SK-N-SH (cell line): ENCODE results near the gene RHOJ. TPM values are rescaled to one million over a fixed set of nuclear protein-coding genes. Genes with fewer than 3 reads are reported as not detected.

Experiments
- CTCF ChIA-PET: fragments of 300-600, 350-600 bp; formaldehyde crosslinking; extraction: SDS; loops from one replicate; lab custom pipeline; 2021; lab: Yijun Ruan, JAX
- POLR2A ChIA-PET: fragments of 350-600 bp; sonication (Branson Sonifier 250); formaldehyde crosslinking; extraction: SDS; loops from one replicate; lab custom pipeline; 2020; ENCODE audit warnings: antibody characterized with exemption, inconsistent platforms; lab: Yijun Ruan, JAX
- DNase-seq: peaks from one replicate; pipeline ENCODE4 v3.0.0; 2012
- H2AFZ ChIP-seq: fragments of 200-600 bp; sonication (generic); 2 replicates; pipeline ENCODE4 v1.8.1; 2016; ENCODE audit warnings: antibody characterized with exemption, mild to moderate bottlenecking, low read depth
- H3F3A ChIP-seq: fragments of 200-600 bp; sonication (generic); replicated peaks from 2 replicates; pipeline ENCODE3; 2016; ENCODE audit warnings: antibody characterized with exemption, mild to moderate bottlenecking; ENCODE audit not compliant: insufficient read depth
- H3K27ac ChIP-seq, 2 experiments: fragments of 200-500 bp in 1 of 2; fragments of 200-600 bp in 1 of 2; sonication (Bioruptor generic) in 1 of 2; sonication (generic), shearing (Covaris generic) in 1 of 2; 2 replicates each; pipeline versions ENCODE4 v1.5.1 to v1.6.1; 2014 to 2016; ENCODE audit warnings: low read depth in 2 of 2, inconsistent platforms in 1 of 2, low read length in 1 of 2, mild to moderate bottlenecking in 1 of 2, mixed read lengths in 1 of 2
- H3K27me3 ChIP-seq: fragments of 200-600 bp; sonication (generic), shearing (Covaris generic); 2 replicates; pipeline ENCODE4 v1.6.1; 2016; ENCODE audit warnings: mixed run types; ENCODE audit not compliant: insufficient read depth
- H3K36me3 ChIP-seq, 2 experiments: fragments of 200-500 bp in 1 of 2; fragments of 200-600 bp in 1 of 2; sonication (Bioruptor generic) in 1 of 2; sonication (generic) in 1 of 2; replicated peaks in 1 of 2; 2 replicates each; pipeline versions ENCODE3 to v1.5.1; 2014 to 2016; ENCODE audit warnings: low read length in 1 of 2, mild to moderate bottlenecking in 1 of 2; ENCODE audit not compliant: insufficient read depth in 2 of 2, control insufficient read depth in 1 of 2
- H3K4me1 ChIP-seq, 2 experiments: fragments of 200-500 bp in 1 of 2; fragments of 200-600 bp in 1 of 2; sonication (Bioruptor generic) in 1 of 2; sonication (generic), shearing (Covaris generic) in 1 of 2; 2 replicates each; pipeline versions ENCODE4 v1.5.1 to v1.6.1; 2014 to 2016; ENCODE audit warnings: low read depth in 1 of 2, low read length in 1 of 2, mixed run types in 1 of 2; ENCODE audit not compliant: insufficient read depth in 2 of 2, control insufficient read depth in 1 of 2
- H3K4me2 ChIP-seq: fragments of 200-600 bp; sonication (generic), shearing (Covaris generic); 2 replicates; pipeline ENCODE4 v1.6.1; 2017; ENCODE audit warnings: mixed run types
- H3K4me3 ChIP-seq, 2 experiments: fragments of 200-500 bp in 1 of 2; fragments of 200-600 bp in 1 of 2; sonication (Bioruptor generic) in 1 of 2; sonication (generic), shearing (Covaris generic) in 1 of 2; 2 replicates each; pipeline versions ENCODE4 v1.5.1 to v1.8.1; 2014 to 2016; ENCODE audit warnings: low read depth in 2 of 2, inconsistent platforms in 1 of 2, low read length in 1 of 2, mild to moderate bottlenecking in 1 of 2, mixed read lengths in 1 of 2, moderate library complexity in 1 of 2
- H3K79me2 ChIP-seq: fragments of 200-600 bp; sonication (generic); 2 replicates; pipeline ENCODE4 v1.8.1; 2017; ENCODE audit warnings: mild to moderate bottlenecking; ENCODE audit not compliant: insufficient read depth
- H3K9ac ChIP-seq: fragments of 200-600 bp; sonication (generic); 2 replicates; pipeline ENCODE4 v1.6.1; 2017; ENCODE audit warnings: mixed run types
- H3K9me2 ChIP-seq: fragments of 200-600 bp; sonication (generic); 2 replicates; pipeline ENCODE4 v1.6.1; 2017; ENCODE audit warnings: mixed run types
- H3K9me3 ChIP-seq: fragments of 200-600 bp; sonication (generic); 2 replicates; pipeline ENCODE4 v1.6.1; 2017; ENCODE audit warnings: mixed run types, mild to moderate bottlenecking, moderate library complexity
- H4K20me1 ChIP-seq: fragments of 200-600 bp; sonication (generic); 2 replicates; pipeline ENCODE4 v1.6.1; 2017; ENCODE audit warnings: mild to moderate bottlenecking, mixed run types; ENCODE audit not compliant: insufficient read depth
- CHD2 ChIP-seq: fragments of 150-350 bp; IDR thresholded peaks from 2 replicates; pipeline ENCODE4 v1.6.1; 2018; ENCODE audit warnings: low read length; ENCODE audit not compliant: partially characterized antibody
- CTCF ChIP-seq: fragments of 200-600 bp; sonication (generic); IDR thresholded peaks from 2 replicates; pipeline ENCODE4 v1.6.1; 2017; ENCODE audit warnings: antibody characterized with exemption, mild to moderate bottlenecking, moderate library complexity
- ELF1 ChIP-seq: IDR thresholded peaks from 2 replicates; pipeline ENCODE4 v1.4.0; 2012
- FOSL2 ChIP-seq: IDR thresholded peaks from 2 replicates; pipeline ENCODE4 v1.4.0; 2012; ENCODE audit warnings: low read depth, mild to moderate bottlenecking, moderate library complexity, borderline replicate concordance
- FOXJ3 ChIP-seq: sonication (generic); formaldehyde crosslinking; IDR thresholded peaks from 2 replicates; pipeline ENCODE4 v1.5.1; 2020; ENCODE audit warnings: mild to moderate bottlenecking, missing genetic modification reagents
- GABPA ChIP-seq: IDR thresholded peaks from 2 replicates; pipeline ENCODE4 v1.4.0; 2012; ENCODE audit warnings: low read depth, mild to moderate bottlenecking
- GATA2 ChIP-seq: sonication (generic); formaldehyde crosslinking; IDR thresholded peaks from 2 replicates; pipeline ENCODE4 v1.5.0; 2020; ENCODE audit warnings: mild to moderate bottlenecking, missing genetic modification reagents
- JUND ChIP-seq: IDR thresholded peaks from 2 replicates; pipeline ENCODE4 v1.4.0; 2012
- MEF2A ChIP-seq: IDR thresholded peaks from 2 replicates; pipeline ENCODE4 v1.4.0; 2012; ENCODE audit warnings: low read depth, borderline replicate concordance
- NRF1 ChIP-seq: IDR thresholded peaks from 2 replicates; pipeline ENCODE4 v1.6.1; 2012; ENCODE audit warnings: low read depth, mild to moderate bottlenecking, low read length
- RAD21 ChIP-seq: IDR thresholded peaks from 2 replicates; pipeline ENCODE4 v1.6.1; 2012; ENCODE audit warnings: mild to moderate bottlenecking, low read length
- RCOR1 ChIP-seq: fragments of 150-350 bp; IDR thresholded peaks from 2 replicates; pipeline ENCODE4 v1.6.1; 2017; ENCODE audit warnings: antibody characterized with exemption, low read length
- REST ChIP-seq: IDR thresholded peaks from 2 replicates; pipeline ENCODE4 v1.6.1; 2012; ENCODE audit warnings: mild to moderate bottlenecking, low read depth, low read length, moderate library complexity
- RFX5 ChIP-seq: IDR thresholded peaks from 2 replicates; pipeline ENCODE4 v1.6.1; 2012; ENCODE audit warnings: mild to moderate bottlenecking, improper control_type of control experiment, low read length
- SIN3A ChIP-seq: IDR thresholded peaks from 2 replicates; pipeline ENCODE4 v1.6.1; 2012; ENCODE audit warnings: low read depth, mild to moderate bottlenecking, low read length, moderate library complexity, borderline replicate concordance
- TCF12 ChIP-seq: IDR thresholded peaks from 2 replicates; pipeline ENCODE4 v1.4.0; 2012
- TEAD4 ChIP-seq: IDR thresholded peaks from 2 replicates; pipeline ENCODE4 v1.4.0; 2012; ENCODE audit warnings: mild to moderate bottlenecking, borderline replicate concordance; ENCODE audit not compliant: insufficient read depth
- YY1 ChIP-seq: IDR thresholded peaks from 2 replicates; pipeline ENCODE4 v1.4.0; 2012; ENCODE audit warnings: low read depth, mild to moderate bottlenecking
- WGBS: methylation state at CpG from one replicate; pipeline ENCODE4 v1.1.6; 2017; ENCODE audit warnings: low lambda C conversion rate; 5-methylcytosine and 5-hydroxymethylcytosine counted together
- polyA plus RNA-seq, 3 experiments: library from polyadenylated mRNA; depleted of rRNA; stranded (reverse); fragments of >200 nt; gene quantifications; 2 replicates each; pipeline ENCODE4 v1.2.3, GENCODE V29; 2012
- TF ChIP-seq, protein P1 (sequence below): IDR thresholded peaks from 2 replicates; pipeline ENCODE4 v1.4.0; 2012; ENCODE audit warnings: low read depth, borderline replicate concordance
- TF ChIP-seq, protein P2 (sequence below): IDR thresholded peaks from 2 replicates; pipeline ENCODE4; 2012
- TF ChIP-seq, protein P3 (sequence below): IDR thresholded peaks from 2 replicates; pipeline ENCODE4 v1.4.0; 2012; ENCODE audit warnings: low read depth, borderline replicate concordance

The RHOJ gene
- polyA plus RNA-seq, 1 of the 3 experiments (the other 2 are of a cell fraction), result 12.1 TPM

- no peaks in the 10 kb centered on the region for H3K9me3 ChIP-seq
- H3K4me2 ChIP-seq, result no peak overlapping the region
- H4K20me1 ChIP-seq, result no peaks in the 10 kb centered on the region
- no peaks in the 10 kb centered on the region for H3F3A ChIP-seq
- WGBS, result 14% methylated on average over 3 of the region's 3 CpGs
- H3K27ac ChIP-seq, result no peak overlapping the region
- H3K4me1 ChIP-seq, result peaks cover 0 to 6% of the 10 kb centered on the region in 2 experiments; a peak in 1 of 4 replicates
- no peaks in the 10 kb centered on the region for H3K27me3 ChIP-seq
- TF ChIP-seq TCF12, result no peak
- no peak for TF ChIP-seq RCOR1
- no peak for TF ChIP-seq ELF1
- TF ChIP-seq RAD21, result no peak
- no peak for TF ChIP-seq MEF2A
- TF ChIP-seq RFX5, result no peak
- no peak for TF ChIP-seq JUND
- no peak for TF ChIP-seq GABPA
- H3K9ac ChIP-seq, result no peak overlapping the region
- H3K4me3 ChIP-seq, result no peak overlapping the region
- no peaks in the 10 kb centered on the region for H3K79me2 ChIP-seq
- H3K9me2 ChIP-seq, result no peaks in the 10 kb centered on the region
- ChIA-PET CTCF (no interaction called here), POLR2A (no interaction called here)
- no peaks in the 10 kb centered on the region for H3K36me3 ChIP-seq
- H2AFZ ChIP-seq, result no peak overlapping the region
- DNase-seq, result no peak
These were observed 16.3 kb downstream of the RHOJ start for GRCh38 chr14:63220526-63220925.

DNA sequence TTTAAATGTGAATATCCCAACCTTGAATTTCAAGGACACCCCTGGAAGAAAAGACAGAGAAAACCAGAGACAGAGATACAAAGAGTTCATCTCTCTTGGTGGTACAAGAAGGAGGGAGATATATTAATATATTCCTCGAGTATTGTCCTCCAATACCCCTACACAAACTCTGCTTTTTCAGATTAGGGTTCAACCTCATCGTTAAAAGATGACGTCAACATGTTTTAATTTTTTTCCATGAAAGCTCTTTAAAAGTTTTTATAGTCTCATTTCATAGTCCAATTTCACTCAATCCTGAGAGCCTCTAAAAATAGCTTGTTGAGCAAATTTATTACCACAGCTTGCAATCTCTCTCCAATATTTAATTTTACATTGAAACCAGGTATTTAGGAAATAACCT, 19.4 kb downstream of the RHOJ start:
- no peak overlapping the region for H3K9ac ChIP-seq
- 16% methylated on average over 3 of the region's 3 CpGs for WGBS
- H3K9me3 ChIP-seq, result no peaks in the 10 kb centered on the region
- peaks cover 0 to 6% of the 10 kb centered on the region in 2 experiments; a peak in 1 of 4 replicates for H3K4me1 ChIP-seq
- CTCF ChIA-PET, result no interaction called here
- no peak for DNase-seq
- no peaks in the 10 kb centered on the region for H3K36me3 ChIP-seq
- H2AFZ ChIP-seq, result no peak overlapping the region
- no peak overlapping the region; the same call in 1 of the 2 replicates for H3K4me2 ChIP-seq
- no peak overlapping the region for H3K4me3 ChIP-seq
- no peaks in the 10 kb centered on the region for H3K27me3 ChIP-seq
- POLR2A ChIA-PET, result no interaction called here
- no peaks in the 10 kb centered on the region for H3F3A ChIP-seq
- H4K20me1 ChIP-seq, result no peaks in the 10 kb centered on the region
- H3K79me2 ChIP-seq, result no peaks in the 10 kb centered on the region
- peak overlapping the region in 1 of 2 experiments; percentile 13; a peak in 1 of 4 replicates for H3K27ac ChIP-seq
- no peaks in the 10 kb centered on the region for H3K9me2 ChIP-seq
- no peak for TF ChIP-seq REST
- no peak for TF ChIP-seq ELF1
- TF ChIP-seq TCF12, result no peak
- TF ChIP-seq, protein P1, sequence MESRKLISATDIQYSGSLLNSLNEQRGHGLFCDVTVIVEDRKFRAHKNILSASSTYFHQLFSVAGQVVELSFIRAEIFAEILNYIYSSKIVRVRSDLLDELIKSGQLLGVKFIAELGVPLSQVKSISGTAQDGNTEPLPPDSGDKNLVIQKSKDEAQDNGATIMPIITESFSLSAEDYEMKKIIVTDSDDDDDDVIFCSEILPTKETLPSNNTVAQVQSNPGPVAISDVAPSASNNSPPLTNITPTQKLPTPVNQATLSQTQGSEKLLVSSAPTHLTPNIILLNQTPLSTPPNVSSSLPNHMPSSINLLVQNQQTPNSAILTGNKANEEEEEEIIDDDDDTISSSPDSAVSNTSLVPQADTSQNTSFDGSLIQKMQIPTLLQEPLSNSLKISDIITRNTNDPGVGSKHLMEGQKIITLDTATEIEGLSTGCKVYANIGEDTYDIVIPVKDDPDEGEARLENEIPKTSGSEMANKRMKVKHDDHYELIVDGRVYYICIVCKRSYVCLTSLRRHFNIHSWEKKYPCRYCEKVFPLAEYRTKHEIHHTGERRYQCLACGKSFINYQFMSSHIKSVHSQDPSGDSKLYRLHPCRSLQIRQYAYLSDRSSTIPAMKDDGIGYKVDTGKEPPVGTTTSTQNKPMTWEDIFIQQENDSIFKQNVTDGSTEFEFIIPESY, result no peak
- no peak for TF ChIP-seq TEAD4
- TF ChIP-seq CHD2, result no peak
- TF ChIP-seq YY1, result no peak
- TF ChIP-seq GABPA, result no peak
- TF ChIP-seq, protein P2, sequence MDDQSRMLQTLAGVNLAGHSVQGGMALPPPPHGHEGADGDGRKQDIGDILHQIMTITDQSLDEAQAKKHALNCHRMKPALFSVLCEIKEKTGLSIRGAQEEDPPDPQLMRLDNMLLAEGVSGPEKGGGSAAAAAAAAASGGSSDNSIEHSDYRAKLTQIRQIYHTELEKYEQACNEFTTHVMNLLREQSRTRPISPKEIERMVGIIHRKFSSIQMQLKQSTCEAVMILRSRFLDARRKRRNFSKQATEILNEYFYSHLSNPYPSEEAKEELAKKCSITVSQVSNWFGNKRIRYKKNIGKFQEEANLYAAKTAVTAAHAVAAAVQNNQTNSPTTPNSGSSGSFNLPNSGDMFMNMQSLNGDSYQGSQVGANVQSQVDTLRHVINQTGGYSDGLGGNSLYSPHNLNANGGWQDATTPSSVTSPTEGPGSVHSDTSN, result no peak
- TF ChIP-seq GATA2 (CRISPR knock-in tag), result no peak
- no peak for TF ChIP-seq CTCF
- TF ChIP-seq, protein P3, sequence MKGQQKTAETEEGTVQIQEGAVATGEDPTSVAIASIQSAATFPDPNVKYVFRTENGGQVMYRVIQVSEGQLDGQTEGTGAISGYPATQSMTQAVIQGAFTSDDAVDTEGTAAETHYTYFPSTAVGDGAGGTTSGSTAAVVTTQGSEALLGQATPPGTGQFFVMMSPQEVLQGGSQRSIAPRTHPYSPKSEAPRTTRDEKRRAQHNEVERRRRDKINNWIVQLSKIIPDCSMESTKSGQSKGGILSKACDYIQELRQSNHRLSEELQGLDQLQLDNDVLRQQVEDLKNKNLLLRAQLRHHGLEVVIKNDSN, result no peak
- TF ChIP-seq FOSL2, result no peak
- no peak for TF ChIP-seq SIN3A
- TF ChIP-seq NRF1, result no peak
- no peak for TF ChIP-seq FOXJ3
